ENCODE data around the gene TRMT11. TPM values are rescaled to one million over a fixed set of nuclear protein-coding genes. Genes with fewer than 3 reads are reported as not detected.

The TRMT11 gene
- total and polyA plus RNA-seq, 2 of the 13 experiments (the other 11 are each of a cell fraction or from before 2014, with no cell fraction given), result 42.2 to 81.9 TPM

DNA sequence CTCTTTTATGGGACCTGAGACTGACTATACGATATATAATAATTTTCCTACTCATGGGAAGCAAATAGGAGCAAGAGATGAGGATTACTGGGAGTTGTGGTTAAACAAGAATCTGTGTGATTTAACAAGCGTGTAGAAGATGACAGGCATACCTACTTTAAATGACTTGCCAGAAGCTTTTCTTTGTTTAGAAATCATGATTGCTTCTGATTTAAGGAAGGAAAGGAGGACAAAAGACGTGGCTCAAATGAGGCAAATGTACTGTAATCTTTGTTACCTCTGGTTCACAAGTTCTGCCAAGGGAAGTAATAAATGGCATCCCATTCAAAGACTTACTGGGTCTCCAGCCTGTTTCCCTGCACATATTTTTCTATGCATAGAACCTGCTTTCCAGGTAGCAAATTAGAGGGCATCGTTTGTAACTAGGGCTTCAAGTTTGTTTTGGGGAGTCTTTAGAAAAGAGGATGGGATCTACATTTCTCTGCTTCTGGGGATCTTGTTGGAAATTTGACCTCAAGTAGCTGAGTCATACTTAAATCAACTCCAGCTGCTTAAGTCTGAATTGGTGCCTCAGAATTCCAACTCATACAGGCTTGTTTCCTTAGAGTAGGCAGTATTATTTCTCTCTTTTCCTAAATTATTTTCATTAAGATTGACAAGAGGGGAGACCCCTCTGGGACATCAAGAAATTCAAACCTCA lies 2.9 kb upstream of the TRMT11 start:
- Histone ChIP-seq H3K79me2 (ENCODE audit: insufficient read depth, low read length) (peaks cover 27% of the 10 kb centered on the region), H3K4me2 (ENCODE audit: low read depth, low read length) (no peak overlapping the region), H3K4me1 (ENCODE audit: insufficient read depth, low read length) (peaks cover 32% of the 10 kb centered on the region), H2AFZ (ENCODE audit: low read length) (no peak overlapping the region), H3K9me3 (ENCODE audit: low read length) (no peaks in the 10 kb centered on the region), H3K36me3 (replicated peaks in 1 of 2; ENCODE audit: control insufficient read depth in 1 of 2, insufficient read depth in 2 of 2, low read length in 2 of 2) (no peaks in the 10 kb centered on the region; a peak in 1 of 5 replicates), H3K27me3 (ENCODE audit: control insufficient read depth in 1 of 2, insufficient read depth in 2 of 2, low read length in 2 of 2) (no peaks in the 10 kb centered on the region; a peak in 1 of 5 replicates), H3K27ac (ENCODE audit: extremely low read length, insufficient read depth, low read length) (no peak overlapping the region), H3K9ac (ENCODE audit: insufficient read depth, low read depth, low read length) (no peak overlapping the region), H3K4me3 (replicated peaks in 1 of 3; ENCODE audit: insufficient read depth in 1 of 3, low read depth in 2 of 3, low read length in 3 of 3) (no peak overlapping the region), H4K20me1 (ENCODE audit: insufficient read depth, low read length) (no peaks in the 10 kb centered on the region)
- no TSS peak for BruUV-seq (replicated peaks)
- ChIA-PET CTCF (ENCODE audit: low intra/inter-chr PET ratio, low total read pairs) (no interaction called here), POLR2A (interaction anchor here (1.2 kb wide), 1 partner anchor 193 kb away, joined by 3 read pairs; the partner anchor contains the start of gene NCOA7)
- no peak for ATAC-seq
- intact Hi-C loops (cut with micrococcal nuclease; ENCODE audit: unreplicated experiment) (no loop called here), in situ Hi-C loops (cut with HindIII; ENCODE audit: extremely low pct_ligation_motif_present, low pct_unique_long_range_greater_than_20kb) (no loop called here)
- TF ChIP-seq, protein P1, sequence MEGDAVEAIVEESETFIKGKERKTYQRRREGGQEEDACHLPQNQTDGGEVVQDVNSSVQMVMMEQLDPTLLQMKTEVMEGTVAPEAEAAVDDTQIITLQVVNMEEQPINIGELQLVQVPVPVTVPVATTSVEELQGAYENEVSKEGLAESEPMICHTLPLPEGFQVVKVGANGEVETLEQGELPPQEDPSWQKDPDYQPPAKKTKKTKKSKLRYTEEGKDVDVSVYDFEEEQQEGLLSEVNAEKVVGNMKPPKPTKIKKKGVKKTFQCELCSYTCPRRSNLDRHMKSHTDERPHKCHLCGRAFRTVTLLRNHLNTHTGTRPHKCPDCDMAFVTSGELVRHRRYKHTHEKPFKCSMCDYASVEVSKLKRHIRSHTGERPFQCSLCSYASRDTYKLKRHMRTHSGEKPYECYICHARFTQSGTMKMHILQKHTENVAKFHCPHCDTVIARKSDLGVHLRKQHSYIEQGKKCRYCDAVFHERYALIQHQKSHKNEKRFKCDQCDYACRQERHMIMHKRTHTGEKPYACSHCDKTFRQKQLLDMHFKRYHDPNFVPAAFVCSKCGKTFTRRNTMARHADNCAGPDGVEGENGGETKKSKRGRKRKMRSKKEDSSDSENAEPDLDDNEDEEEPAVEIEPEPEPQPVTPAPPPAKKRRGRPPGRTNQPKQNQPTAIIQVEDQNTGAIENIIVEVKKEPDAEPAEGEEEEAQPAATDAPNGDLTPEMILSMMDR (CRISPR knock-in tag; IDR thresholded peaks at IDR 0.05), result no peak
- TF ChIP-seq ZNF326 (CRISPR knock-in tag; IDR thresholded peaks at IDR 0.05; ENCODE audit: borderline replicate concordance) (no peak), YEATS4 (CRISPR knock-in tag; IDR thresholded peaks at IDR 0.05; ENCODE audit: borderline replicate concordance) (no peak), FOXA3 (CRISPR knock-in tag; IDR thresholded peaks at IDR 0.05) (no peak), ZBTB38 (CRISPR knock-in tag; IDR thresholded peaks at IDR 0.05) (no peak), PHF5A (CRISPR knock-in tag; IDR thresholded peaks at IDR 0.05; ENCODE audit: low read depth, unreplicated experiment) (no peak), NR2F2 (IDR thresholded peaks at IDR 0.05; ENCODE audit: borderline replicate concordance, low read depth) (no peak), AGO1 (IDR thresholded peaks at IDR 0.05; ENCODE audit: low read depth, low read length, poor library complexity, severe bottlenecking) (no peak)
- whole genome bisulfite sequencing (ENCODE audit: low lambda C conversion rate), result 75% methylated on average over 4 of the region's 4 CpGs
- no peak for FAIRE-seq
- no peak for DNase-seq (ENCODE audit: low spot score)

Data from HepG2 (cell line).